Activated CD8-positive, alpha-beta memory T cell treated with anti-CD3 and anti-CD28 coated beads, Interleukin-2, amount 50 U/mL, for 1 hour (primary cell): ENCODE measurements around the gene H2BW2.
"Not testable (repeated sequence)": the region's sequence is repeated elsewhere in the genome, so short reads cannot be mapped to it uniquely, and the experiment has no call there.

Experiments used
- DNase-seq: peaks from one replicate; pipeline ENCODE4 v3.0.0-alpha.2; 2020; ENCODE audit errors: extremely low read depth

H2BW2 gene

GRCh38 chrX:104039689-104040505 lies at the start of gene H2BW2:
Gene H2BW2, plus strand, starts transcription at chrX:104039956. Its CDS starts 39 bp downstream, at chrX:104039995.
- no peak for DNase-seq

- DNase-seq: no peak
Observed at GRCh38 chrX:103999234-103999633, 40.5 kb upstream of the H2BW2 start.

GRCh38 chrX:104008831-104009230 lies 30.9 kb upstream of the H2BW2 start:
- DNase-seq: no peak

- no peak for DNase-seq
Observed at GRCh38 chrX:104013158-104013557, 26.6 kb upstream of the H2BW2 start.

- DNase-seq: no peak
Observed at GRCh38 chrX:104013606-104014005, 26.1 kb upstream of the H2BW2 start, which contains the start of gene H2BW1. Gene H2BW1, minus strand, starts transcription at chrX:104013708. Its CDS starts 132 bp downstream, at chrX:104013576.

GRCh38 chrX:104015576-104015975 lies 24.2 kb upstream of the H2BW2 start:
- not testable (repeated sequence) for DNase-seq

- DNase-seq: no peak
Observed at GRCh38 chrX:104018126-104018525, 21.6 kb upstream of the H2BW2 start.

GRCh38 chrX:104041003-104041402 lies 1.2 kb downstream of the H2BW2 start:
- no peak for DNase-seq

GRCh38 chrX:104045642-104046041 lies 5.9 kb downstream of the H2BW2 start:
- no peak for DNase-seq

GRCh38 chrX:104047171-104047570 lies 7.4 kb downstream of the H2BW2 start:
- no peak for DNase-seq

- not testable (repeated sequence) for DNase-seq
Observed at GRCh38 chrX:104054956-104055355, 15.2 kb downstream of the H2BW2 start.

- DNase-seq: not testable (repeated sequence)
Observed at GRCh38 chrX:104062636-104063035, 22.9 kb downstream of the H2BW2 start.

GRCh38 chrX:104075778-104076445 lies 36.2 kb downstream of the H2BW2 start, which contains the start of gene TMSB15C:
Gene TMSB15C, minus strand, starts transcription at chrX:104076236.
- DNase-seq: not testable (repeated sequence)

- not testable (repeated sequence) for DNase-seq
Observed at GRCh38 chrX:104077854-104078253, 38.1 kb downstream of the H2BW2 start.

GRCh38 chrX:104084063-104084462 lies 44.3 kb downstream of the H2BW2 start:
- no peak for DNase-seq

- DNase-seq: no peak
Observed at GRCh38 chrX:104084534-104085277, 45.0 kb downstream of the H2BW2 start.

- no peak for DNase-seq
Observed at GRCh38 chrX:104085477-104085876, 45.7 kb downstream of the H2BW2 start.

GRCh38 chrX:104085919-104086318 lies 46.2 kb downstream of the H2BW2 start:
- no peak for DNase-seq
